UCSD-AML1 (cell line): ENCODE measurements around the gene ERBB4.
"Not testable (repeated sequence)": the region's sequence is repeated elsewhere in the genome, so short reads cannot be mapped to it uniquely, and the experiment has no call there.

Experiments used
- DNase-seq: peaks from one replicate; lab custom pipeline; 2025; ENCODE audit not compliant: unreplicated experiment; lab: John Stamatoyannopoulos, UW

Gene ERBB4

DNA sequence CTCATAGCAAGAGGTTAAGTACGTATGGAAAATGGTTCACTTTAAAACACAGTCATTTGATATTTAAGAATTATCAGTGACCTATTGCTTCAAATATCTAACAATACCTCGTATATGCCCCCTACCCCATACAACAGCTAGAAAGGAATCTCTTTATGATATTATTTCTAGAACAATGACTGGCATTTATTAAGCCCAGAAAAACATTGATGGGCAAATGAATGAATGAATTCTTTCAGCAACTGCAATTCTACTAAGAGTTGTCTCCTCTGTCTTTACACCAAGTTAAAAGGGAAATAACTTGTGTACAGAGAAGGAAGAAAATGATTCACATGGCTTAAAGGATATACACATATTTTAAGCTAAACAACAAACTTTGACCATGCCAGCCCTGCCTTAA lies 384.7 kb downstream of the ERBB4 start:
- no peak for DNase-seq

DNA sequence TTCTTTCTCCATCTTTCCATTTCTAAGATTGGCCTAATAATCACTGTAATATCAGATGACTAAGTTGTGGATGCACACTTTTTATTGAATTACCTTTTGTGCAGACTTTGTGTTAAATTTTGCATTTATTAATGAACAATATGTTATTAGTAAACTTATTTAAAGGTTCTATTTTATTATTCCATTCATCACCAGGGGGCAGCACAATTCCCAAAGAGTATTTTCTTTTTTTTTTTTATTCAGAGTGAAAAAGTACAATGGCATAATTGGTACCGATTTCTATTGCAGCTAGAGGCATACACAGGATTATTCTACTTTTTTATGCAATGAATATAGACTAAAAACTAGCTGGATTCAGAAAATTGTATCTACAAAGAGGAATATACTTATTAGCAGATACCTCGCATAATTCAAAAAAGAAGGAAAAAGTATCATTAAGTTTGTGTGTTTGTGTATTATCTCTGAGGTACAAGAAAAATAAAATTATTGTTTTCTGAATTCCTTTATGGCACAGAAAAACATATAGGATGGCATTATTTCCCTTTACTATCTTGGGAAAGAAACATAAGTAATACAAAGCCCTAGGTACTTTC lies 390.6 kb downstream of the ERBB4 start:
- DNase-seq, result no peak

DNA sequence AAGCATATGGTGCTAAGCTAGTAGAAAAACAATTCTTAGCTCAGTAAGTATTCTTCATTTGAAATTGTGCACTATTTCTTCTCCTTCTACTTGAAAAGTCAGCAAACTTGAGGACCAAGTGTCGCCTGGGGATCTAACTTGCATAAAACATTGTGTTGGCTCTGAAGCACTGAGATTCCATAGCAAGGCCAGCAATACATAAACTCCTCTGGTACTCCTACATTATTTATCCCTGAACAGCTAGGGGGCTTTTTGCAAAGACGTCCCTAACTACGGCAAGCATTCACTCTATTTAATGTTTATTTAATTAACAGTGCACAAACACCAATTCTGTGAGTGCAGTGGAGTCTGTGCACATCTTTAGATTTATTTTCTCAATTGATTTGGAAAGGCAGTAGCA lies 392.2 kb downstream of the ERBB4 start:
- DNase-seq, result no peak

GRCh38 chr2:212145121-212145520 lies 393.5 kb downstream of the ERBB4 start:
- DNase-seq, result no peak

- DNase-seq, result no peak
These were observed 396.0 kb downstream of the ERBB4 start for GRCh38 chr2:212142631-212143030.

DNA sequence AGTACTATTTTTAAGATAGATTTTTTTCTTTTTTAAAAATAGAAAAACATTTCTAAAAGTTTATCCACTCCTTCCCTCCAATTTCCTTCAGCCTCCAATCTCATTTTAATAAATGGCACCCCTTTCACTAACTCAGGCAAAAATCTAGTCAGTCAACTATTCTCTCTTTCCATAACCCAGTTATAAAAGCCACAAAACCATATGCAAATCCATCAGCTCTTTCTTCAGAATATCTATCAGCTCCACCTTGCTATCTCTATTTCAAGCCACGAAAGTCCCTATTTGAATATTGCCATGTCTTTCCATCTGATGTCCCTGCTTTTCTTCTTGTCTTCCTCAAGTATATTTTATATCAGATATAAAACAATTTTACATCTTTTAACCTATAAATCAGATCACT lies 397.1 kb downstream of the ERBB4 start:
- no peak for DNase-seq

DNA sequence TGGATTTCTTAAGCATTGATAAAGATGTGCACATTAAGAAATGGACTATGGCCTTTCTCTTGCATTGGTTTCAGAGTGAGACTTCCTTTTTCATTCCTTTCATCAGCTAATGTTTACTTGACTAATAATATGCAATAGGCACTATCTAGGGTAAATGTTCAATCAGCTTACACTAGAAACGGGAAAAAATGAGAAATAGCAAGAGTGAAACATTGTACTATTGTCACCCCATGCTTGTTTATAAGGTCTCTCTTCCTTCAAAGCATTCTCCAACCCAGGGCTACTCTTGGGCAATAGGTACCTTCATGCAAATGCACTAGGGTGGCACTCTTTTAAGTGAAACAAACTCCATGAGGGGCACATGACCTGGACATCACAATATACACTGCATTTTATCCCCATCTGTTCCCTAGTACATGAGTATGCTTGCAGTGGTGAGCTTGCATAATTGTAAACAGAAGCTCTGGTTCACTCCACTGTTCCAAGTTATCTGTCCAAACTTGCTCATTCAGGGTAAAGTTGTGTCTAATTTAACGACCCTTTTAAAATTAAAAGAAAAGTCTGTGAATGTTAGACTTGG lies 402.3 kb downstream of the ERBB4 start:
- DNase-seq, result no peak

GRCh38 chr2:212135739-212136138 lies 402.9 kb downstream of the ERBB4 start:
- no peak for DNase-seq

- no peak for DNase-seq
These were observed 405.3 kb downstream of the ERBB4 start for GRCh38 chr2:212133337-212133736.

DNA sequence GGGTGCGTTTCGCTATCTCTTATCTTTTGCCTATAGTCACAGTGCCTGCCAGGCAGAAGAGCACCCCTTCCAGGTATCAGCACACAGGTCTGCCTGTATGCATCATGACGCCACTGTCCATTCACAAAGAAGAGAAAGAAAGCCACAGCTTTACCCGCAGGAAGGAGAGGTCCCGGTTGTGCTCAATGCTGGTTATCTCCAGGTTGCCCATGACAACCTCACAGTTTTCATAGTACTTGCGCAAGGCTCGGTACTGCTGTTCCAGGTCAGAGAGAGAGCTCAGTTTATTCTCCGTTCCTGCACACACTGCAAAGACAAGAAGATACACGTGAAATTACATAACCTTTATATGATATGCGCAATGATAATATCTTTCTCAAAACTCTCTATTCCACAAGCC lies 414.0 kb downstream of the ERBB4 start:
- no peak for DNase-seq

- DNase-seq, result no peak
These were observed 419.0 kb downstream of the ERBB4 start for GRCh38 chr2:212119591-212119990.

- DNase-seq, result no peak
These were observed 420.7 kb downstream of the ERBB4 start for GRCh38 chr2:212117926-212118325.

DNA sequence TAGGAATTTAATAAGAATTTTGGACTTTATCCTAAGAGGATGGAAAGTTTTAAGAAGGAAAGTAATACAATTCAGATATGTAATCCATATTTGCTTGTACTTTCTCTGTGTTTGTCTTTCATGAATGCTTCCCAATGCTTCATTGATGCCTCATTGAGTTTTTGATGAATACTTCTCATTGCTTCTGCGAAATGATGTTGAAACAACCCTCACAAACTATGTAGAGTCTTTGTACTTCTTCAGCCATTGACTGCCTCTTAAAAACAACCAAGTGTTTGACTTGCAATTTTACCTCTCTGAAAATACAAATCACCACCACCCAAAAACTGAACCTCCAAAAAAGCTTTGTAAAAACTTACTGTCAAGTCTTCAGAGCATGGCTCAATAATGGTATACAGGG lies 424.1 kb downstream of the ERBB4 start:
- DNase-seq, result no peak

GRCh38 chr2:212112401-212112800 lies 426.2 kb downstream of the ERBB4 start:
- DNase-seq, result no peak

- no peak for DNase-seq
These were observed 428.6 kb downstream of the ERBB4 start for GRCh38 chr2:212109792-212110680.

GRCh38 chr2:212109217-212109616 lies 429.4 kb downstream of the ERBB4 start:
- DNase-seq, result no peak

GRCh38 chr2:212107989-212108388 lies 430.6 kb downstream of the ERBB4 start:
- DNase-seq, result no peak

DNA sequence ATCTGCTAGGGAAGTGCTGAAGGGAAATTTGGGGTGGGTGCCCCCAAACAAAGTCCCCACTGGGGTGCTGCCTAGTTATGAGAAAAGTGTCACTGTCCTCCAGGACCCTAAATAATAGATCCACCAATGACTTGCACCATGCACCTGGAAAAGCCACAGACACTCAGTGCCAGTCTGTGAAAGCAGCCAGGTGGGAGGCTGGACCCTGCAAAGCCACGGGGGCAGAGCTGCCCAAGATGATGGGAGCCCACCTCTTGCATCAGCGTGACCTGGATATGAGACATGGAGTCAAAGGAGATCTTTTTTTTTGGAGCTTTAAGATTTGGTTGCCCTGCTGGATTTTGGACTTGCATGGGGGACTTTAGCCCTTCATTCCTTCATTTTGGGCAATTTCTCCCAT lies 431.6 kb downstream of the ERBB4 start:
- DNase-seq, result no peak

DNA sequence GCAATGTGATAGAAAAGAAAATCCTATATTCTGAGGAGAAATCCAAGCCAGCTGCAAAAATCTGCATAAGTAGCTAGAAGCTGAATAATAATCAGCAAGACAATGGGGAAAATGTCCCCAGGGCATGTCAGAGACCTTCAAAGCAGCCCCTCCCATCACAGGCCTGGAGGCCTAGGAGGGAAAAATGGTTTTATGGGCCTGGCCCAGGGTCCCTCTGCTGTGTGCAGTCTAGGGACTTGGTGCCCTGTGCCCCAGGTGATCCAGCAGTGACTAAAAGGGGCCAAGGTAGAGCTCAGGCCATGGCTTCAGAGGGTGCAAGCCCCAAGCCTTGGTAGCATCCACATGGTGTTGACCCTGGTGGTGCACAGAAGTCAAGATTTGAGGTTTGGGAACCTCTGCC lies 432.1 kb downstream of the ERBB4 start:
- not testable (repeated sequence) for DNase-seq

- DNase-seq, result no peak
These were observed 438.9 kb downstream of the ERBB4 start for GRCh38 chr2:212099658-212100057.

- no peak for DNase-seq
These were observed 439.6 kb downstream of the ERBB4 start for GRCh38 chr2:212098966-212099365.

GRCh38 chr2:212097001-212097400 lies 441.6 kb downstream of the ERBB4 start:
- DNase-seq, result no peak
